ENCODE measurements around the gene RAB7A. TPM values are rescaled to one million over a fixed set of nuclear protein-coding genes. Genes with fewer than 3 reads are reported as not detected.

The RAB7A gene
- total and polyA plus RNA-seq, 9 donors, result 31.5 to 160 (median 141) TPM

- Histone ChIP-seq H3K36me3 (ENCODE audit: control insufficient read depth, insufficient read depth, low read length) (peaks cover 39% of the 10 kb centered on the region), H3K27me3 (ENCODE audit: control insufficient read depth, insufficient read depth, low read length) (no peaks in the 10 kb centered on the region), H3K27ac (ENCODE audit: low read length) (no peak overlapping the region), H3K4me3 (ENCODE audit: low read length) (no peak overlapping the region), H3K4me1 (ENCODE audit: control insufficient read depth, insufficient read depth, low read length) (peaks cover 9% of the 10 kb centered on the region), H3K9me3 (replicated peaks; ENCODE audit: control insufficient read depth, low read depth, low read length) (no peaks in the 10 kb centered on the region)
- WGBS (ENCODE audit: insufficient coverage), result 89% methylated on average over 5 of the region's 9 CpGs
- no peak for DNase-seq
Observed at GRCh38 chr3:128800241-128801187, 74.5 kb downstream of the RAB7A start.

- Histone ChIP-seq H3K36me3 (ENCODE audit: control insufficient read depth, insufficient read depth, low read length) (peaks cover 36% of the 10 kb centered on the region), H3K9me3 (replicated peaks; ENCODE audit: control insufficient read depth, low read depth, low read length) (no peaks in the 10 kb centered on the region), H3K27me3 (ENCODE audit: control insufficient read depth, insufficient read depth, low read length) (no peaks in the 10 kb centered on the region), H3K27ac (ENCODE audit: low read length) (peak overlapping the region; percentile 45), H3K4me1 (ENCODE audit: control insufficient read depth, insufficient read depth, low read length) (peaks cover 9% of the 10 kb centered on the region), H3K4me3 (ENCODE audit: low read length) (no peak overlapping the region)
- no CpG with 5 or more reads among the region's 2 CpGs for WGBS (ENCODE audit: insufficient coverage)
- no peak for DNase-seq
Observed at GRCh38 chr3:128801779-128802380, 75.9 kb downstream of the RAB7A start.

- Histone ChIP-seq H3K9me3 (replicated peaks; ENCODE audit: control insufficient read depth, low read depth, low read length) (no peaks in the 10 kb centered on the region), H3K4me3 (ENCODE audit: low read length) (no peak overlapping the region), H3K4me1 (ENCODE audit: control insufficient read depth, insufficient read depth, low read length) (peaks cover 9% of the 10 kb centered on the region), H3K27ac (ENCODE audit: low read length) (peak overlapping the region; percentile 88), H3K36me3 (ENCODE audit: control insufficient read depth, insufficient read depth, low read length) (peaks cover 37% of the 10 kb centered on the region), H3K27me3 (ENCODE audit: control insufficient read depth, insufficient read depth, low read length) (no peaks in the 10 kb centered on the region)
- no peak for DNase-seq
Observed at GRCh38 chr3:128803307-128803706, 77.3 kb downstream of the RAB7A start.

- peaks cover 38% of the 10 kb centered on the region for H3K36me3 ChIP-seq (ENCODE audit: control insufficient read depth, insufficient read depth, low read length)
- DNase-seq, result peak; percentile 70
- no peaks in the 10 kb centered on the region for H3K27me3 ChIP-seq (ENCODE audit: control insufficient read depth, insufficient read depth, low read length)
- WGBS (ENCODE audit: insufficient coverage), result 51% methylated on average over 3 of the region's 5 CpGs
- no peaks in the 10 kb centered on the region for H3K9me3 ChIP-seq (replicated peaks; ENCODE audit: control insufficient read depth, low read depth, low read length)
- peaks cover 18% of the 10 kb centered on the region for H3K4me1 ChIP-seq (ENCODE audit: control insufficient read depth, insufficient read depth, low read length)
- H3K27ac ChIP-seq (ENCODE audit: low read length), result peak overlapping the region; percentile 88
- peak overlapping the region; percentile 0 for H3K4me3 ChIP-seq (ENCODE audit: low read length)
Observed at GRCh38 chr3:128804017-128804810, 78.2 kb downstream of the RAB7A start.

GRCh38 chr3:128804811-128805155 is 78.8 kb downstream of the RAB7A start:
- Histone ChIP-seq H3K9me3 (replicated peaks; ENCODE audit: control insufficient read depth, low read depth, low read length) (no peaks in the 10 kb centered on the region), H3K27me3 (ENCODE audit: control insufficient read depth, insufficient read depth, low read length) (no peaks in the 10 kb centered on the region), H3K4me3 (ENCODE audit: low read length) (peak overlapping the region; percentile 0), H3K4me1 (ENCODE audit: control insufficient read depth, insufficient read depth, low read length) (peaks cover 21% of the 10 kb centered on the region), H3K36me3 (ENCODE audit: control insufficient read depth, insufficient read depth, low read length) (peaks cover 36% of the 10 kb centered on the region), H3K27ac (ENCODE audit: low read length) (peak overlapping the region; percentile 88)
- peak; percentile 57 for DNase-seq
- 100% methylated on average over 2 of the region's 5 CpGs for WGBS (ENCODE audit: insufficient coverage)

- peaks cover 21% of the 10 kb centered on the region for H3K4me1 ChIP-seq (ENCODE audit: control insufficient read depth, insufficient read depth, low read length)
- WGBS (ENCODE audit: insufficient coverage), result 100% methylated on average over 2 of the region's 4 CpGs
- no peaks in the 10 kb centered on the region for H3K27me3 ChIP-seq (ENCODE audit: control insufficient read depth, insufficient read depth, low read length)
- H3K36me3 ChIP-seq (ENCODE audit: control insufficient read depth, insufficient read depth, low read length), result peaks cover 37% of the 10 kb centered on the region
- no peaks in the 10 kb centered on the region for H3K9me3 ChIP-seq (replicated peaks; ENCODE audit: control insufficient read depth, low read depth, low read length)
- no peak overlapping the region for H3K27ac ChIP-seq (ENCODE audit: low read length)
- DNase-seq, result no peak
- no peak overlapping the region for H3K4me3 ChIP-seq (ENCODE audit: low read length)
Observed at GRCh38 chr3:128805772-128806171, 79.8 kb downstream of the RAB7A start.

GRCh38 chr3:128806588-128806987 is 80.6 kb downstream of the RAB7A start:
- DNase-seq, result no peak
- Histone ChIP-seq H3K36me3 (ENCODE audit: control insufficient read depth, insufficient read depth, low read length) (peaks cover 41% of the 10 kb centered on the region), H3K27ac (ENCODE audit: low read length) (no peak overlapping the region), H3K4me3 (ENCODE audit: low read length) (no peak overlapping the region), H3K9me3 (replicated peaks; ENCODE audit: control insufficient read depth, low read depth, low read length) (no peaks in the 10 kb centered on the region), H3K4me1 (ENCODE audit: control insufficient read depth, insufficient read depth, low read length) (peaks cover 21% of the 10 kb centered on the region), H3K27me3 (ENCODE audit: control insufficient read depth, insufficient read depth, low read length) (no peaks in the 10 kb centered on the region)
- WGBS (ENCODE audit: insufficient coverage), result 80% methylated on average over 1 of the region's 3 CpGs

GRCh38 chr3:128807186-128807830 is 81.3 kb downstream of the RAB7A start:
- Histone ChIP-seq H3K9me3 (replicated peaks; ENCODE audit: control insufficient read depth, low read depth, low read length) (no peaks in the 10 kb centered on the region), H3K27ac (ENCODE audit: low read length) (peak overlapping the region; percentile 5), H3K4me3 (ENCODE audit: low read length) (no peak overlapping the region), H3K36me3 (ENCODE audit: control insufficient read depth, insufficient read depth, low read length) (peaks cover 41% of the 10 kb centered on the region), H3K27me3 (ENCODE audit: control insufficient read depth, insufficient read depth, low read length) (no peaks in the 10 kb centered on the region), H3K4me1 (ENCODE audit: control insufficient read depth, insufficient read depth, low read length) (peaks cover 21% of the 10 kb centered on the region)
- DNase-seq, result no peak
- 90% methylated on average over 3 of the region's 9 CpGs for WGBS (ENCODE audit: insufficient coverage)

- Histone ChIP-seq H3K4me3 (ENCODE audit: low read length) (no peak overlapping the region), H3K27ac (ENCODE audit: low read length) (peak overlapping the region; percentile 71), H3K27me3 (ENCODE audit: control insufficient read depth, insufficient read depth, low read length) (no peaks in the 10 kb centered on the region), H3K9me3 (replicated peaks; ENCODE audit: control insufficient read depth, low read depth, low read length) (no peaks in the 10 kb centered on the region), H3K36me3 (ENCODE audit: control insufficient read depth, insufficient read depth, low read length) (peaks cover 53% of the 10 kb centered on the region), H3K4me1 (ENCODE audit: control insufficient read depth, insufficient read depth, low read length) (peaks cover 21% of the 10 kb centered on the region)
- 86% methylated on average over 2 of the region's 3 CpGs for WGBS (ENCODE audit: insufficient coverage)
- no peak for DNase-seq
Observed at GRCh38 chr3:128808672-128809071, 82.7 kb downstream of the RAB7A start.

Measured in muscle of leg (tissue), 11 donors.